Left ventricle myocardium inferior (tissue), 1 donor: ENCODE data around the gene RBM44. TPM values are rescaled to one million over a fixed set of nuclear protein-coding genes. Genes with fewer than 3 reads are reported as not detected.

Experiments
- DNase-seq: peaks from one replicate; pipeline ENCODE4 v3.0.0-alpha.2; 2020
- H3K27ac ChIP-seq: fragments of 200-600 bp; replicated peaks from 2 replicates; pipeline ENCODE4 v1.8.0; 2021
- H3K27me3 ChIP-seq: fragments of 200-600 bp; 2 replicates; pipeline ENCODE4 v1.8.0; 2021; ENCODE audit warnings: low read depth
- H3K36me3 ChIP-seq: fragments of 200-600 bp; 2 replicates; pipeline ENCODE4 v1.8.0; 2021
- H3K4me1 ChIP-seq: fragments of 200-600 bp; 2 replicates; pipeline ENCODE4 v1.8.0; 2021
- H3K4me3 ChIP-seq: fragments of 200-600 bp; 2 replicates; pipeline ENCODE4 v1.8.0; 2021; ENCODE audit warnings: mild to moderate bottlenecking, moderate library complexity
- H3K9me3 ChIP-seq: fragments of 200-600 bp; replicated peaks from 2 replicates; pipeline ENCODE4 v1.8.0; 2021
- CTCF ChIP-seq: fragments of 200-600 bp; IDR thresholded peaks from 2 replicates; pipeline ENCODE4 v1.8.0; 2021; ENCODE audit warnings: antibody characterized with exemption, mild to moderate bottlenecking, borderline replicate concordance
- intact Hi-C: fragments of 100-400 bp; cut with micrococcal nuclease; formaldehyde crosslinking; loops from one replicate; pipeline ENCODE4 v1.11.0; 2022
- total RNA-seq: library from RNA; stranded (reverse); fragmentation: NEBNext Ultra II Directional; extraction: Animal tissue kit (Norgen Biotek cat#: 25700); gene quantifications from one replicate; pipeline ENCODE4 v1.2.1, GENCODE V29; 2021
- donor health status: DM: no; HTN: yes; CAD: no; lungs with severe emphysema.

RBM44 gene
- total RNA-seq, 1 donor from 2014 or later: 0.27 TPM

GRCh38 chr2:237858294-237859081 is 59.9 kb downstream of the RBM44 start:
- Histone ChIP-seq H3K4me1 (peaks cover 37% of the 10 kb centered on the region), H3K4me3 (peak overlapping the region; percentile 71)

GRCh38 chr2:237859082-237859433 is 60.5 kb downstream of the RBM44 start:
- peak overlapping the region; percentile 86 for H3K27ac ChIP-seq
- intact Hi-C loops: no loop called here
- H3K4me1 ChIP-seq: peaks cover 40% of the 10 kb centered on the region

More at GRCh38 chr2:237858294-237859081, 59.9 kb downstream of the RBM44 start:
- intact Hi-C loops: no loop called here
- Histone ChIP-seq H3K27ac (peak overlapping the region; percentile 86), H3K9me3 (no peaks in the 10 kb centered on the region), H3K36me3 (no peaks in the 10 kb centered on the region), H3K27me3 (peaks cover 43% of the 10 kb centered on the region)
- peak; percentile 82 for TF ChIP-seq CTCF
- DNase-seq: peak; percentile 50

GRCh38 chr2:237859533-237860272 is 61.1 kb downstream of the RBM44 start, which contains the start of gene RAMP1:
Gene RAMP1 (plus strand): TSS chr2:237859623. CDS start chr2:237859676, 53 bp downstream.
- H3K4me1 ChIP-seq: peaks cover 47% of the 10 kb centered on the region

More at GRCh38 chr2:237859082-237859433, 60.5 kb downstream of the RBM44 start:
- Histone ChIP-seq H3K4me3 (peak overlapping the region; percentile 71), H3K27me3 (peaks cover 49% of the 10 kb centered on the region), H3K36me3 (no peaks in the 10 kb centered on the region), H3K9me3 (no peaks in the 10 kb centered on the region)
- no peak for DNase-seq
- TF ChIP-seq CTCF: no peak

GRCh38 chr2:237860273-237860935 is 61.8 kb downstream of the RBM44 start:
- peak overlapping the region; percentile 71 for H3K4me3 ChIP-seq
- intact Hi-C loops: no loop called here
- peak overlapping the region; percentile 86 for H3K27ac ChIP-seq
- no peaks in the 10 kb centered on the region for H3K36me3 ChIP-seq
- peaks cover 55% of the 10 kb centered on the region for H3K27me3 ChIP-seq
- H3K4me1 ChIP-seq: peaks cover 52% of the 10 kb centered on the region
- no peaks in the 10 kb centered on the region for H3K9me3 ChIP-seq
- DNase-seq: no peak
- no peak for TF ChIP-seq CTCF

More at GRCh38 chr2:237859533-237860272, 61.1 kb downstream of the RBM44 start, which contains the start of gene RAMP1:
- DNase-seq: no peak
- intact Hi-C loops: no loop called here
- Histone ChIP-seq H3K9me3 (no peaks in the 10 kb centered on the region), H3K27me3 (peaks cover 55% of the 10 kb centered on the region), H3K36me3 (no peaks in the 10 kb centered on the region), H3K27ac (peak within 1 kb of the TSS; percentile 86), H3K4me3 (peak within 1 kb of the TSS; percentile 71)
- no peak for TF ChIP-seq CTCF

- peak overlapping the region; percentile 86 for H3K27ac ChIP-seq
- peak overlapping the region; percentile 71 for H3K4me3 ChIP-seq
- DNase-seq: no peak
- peaks cover 55% of the 10 kb centered on the region for H3K27me3 ChIP-seq
- no peaks in the 10 kb centered on the region for H3K36me3 ChIP-seq
- TF ChIP-seq CTCF: no peak
- H3K9me3 ChIP-seq: no peaks in the 10 kb centered on the region
- H3K4me1 ChIP-seq: peaks cover 67% of the 10 kb centered on the region
- intact Hi-C loops: no loop called here
Observed at GRCh38 chr2:237861875-237862527, 63.4 kb downstream of the RBM44 start.
